NT2/D1 (cell line): ENCODE measurements around the gene TRABD.

ENCODE experiments used
- DNase-seq: peaks from one replicate; pipeline ENCODE4 v3.0.0-alpha.2; 2011; ENCODE audit warnings: low read depth, low spot score
- H3K27me3 ChIP-seq: 2 replicates; pipeline ENCODE4 v1.6.0; 2011; ENCODE audit warnings: mild to moderate bottlenecking; ENCODE audit not compliant: insufficient read length, insufficient read depth
- H3K36me3 ChIP-seq: 2 replicates; pipeline ENCODE4 v1.6.1; 2011; ENCODE audit warnings: mild to moderate bottlenecking, low read length, mixed read lengths; ENCODE audit not compliant: insufficient read depth, insufficient read length
- H3K4me1 ChIP-seq: 2 replicates; pipeline ENCODE4 v1.5.1; 2011; ENCODE audit not compliant: insufficient read depth, insufficient read length
- H3K4me3 ChIP-seq: 2 replicates; pipeline ENCODE4 v1.5.1; 2011; ENCODE audit warnings: low read depth; ENCODE audit not compliant: insufficient read length
- H3K9ac ChIP-seq: 2 replicates; pipeline ENCODE4 v1.6.0; 2011; ENCODE audit warnings: low read depth; ENCODE audit not compliant: insufficient read length
- H3K9me3 ChIP-seq: 2 replicates; pipeline ENCODE4 v1.5.1; 2011; ENCODE audit warnings: mild to moderate bottlenecking, low read length; ENCODE audit not compliant: insufficient read depth
- SUZ12 ChIP-seq: IDR thresholded peaks from 2 replicates; pipeline ENCODE4 v1.6.1; 2011; ENCODE audit not compliant: insufficient read length, insufficient read depth; ENCODE audit errors: extremely low read depth
- YY1 ChIP-seq: IDR thresholded peaks from 2 replicates; pipeline ENCODE4 v1.6.1; 2011; ENCODE audit not compliant: insufficient read length, insufficient read depth
- ZNF274 ChIP-seq: IDR thresholded peaks from 2 replicates; pipeline ENCODE4 v1.6.1; 2011; ENCODE audit warnings: mild to moderate bottlenecking, low read depth, low read length

TRABD gene

DNA sequence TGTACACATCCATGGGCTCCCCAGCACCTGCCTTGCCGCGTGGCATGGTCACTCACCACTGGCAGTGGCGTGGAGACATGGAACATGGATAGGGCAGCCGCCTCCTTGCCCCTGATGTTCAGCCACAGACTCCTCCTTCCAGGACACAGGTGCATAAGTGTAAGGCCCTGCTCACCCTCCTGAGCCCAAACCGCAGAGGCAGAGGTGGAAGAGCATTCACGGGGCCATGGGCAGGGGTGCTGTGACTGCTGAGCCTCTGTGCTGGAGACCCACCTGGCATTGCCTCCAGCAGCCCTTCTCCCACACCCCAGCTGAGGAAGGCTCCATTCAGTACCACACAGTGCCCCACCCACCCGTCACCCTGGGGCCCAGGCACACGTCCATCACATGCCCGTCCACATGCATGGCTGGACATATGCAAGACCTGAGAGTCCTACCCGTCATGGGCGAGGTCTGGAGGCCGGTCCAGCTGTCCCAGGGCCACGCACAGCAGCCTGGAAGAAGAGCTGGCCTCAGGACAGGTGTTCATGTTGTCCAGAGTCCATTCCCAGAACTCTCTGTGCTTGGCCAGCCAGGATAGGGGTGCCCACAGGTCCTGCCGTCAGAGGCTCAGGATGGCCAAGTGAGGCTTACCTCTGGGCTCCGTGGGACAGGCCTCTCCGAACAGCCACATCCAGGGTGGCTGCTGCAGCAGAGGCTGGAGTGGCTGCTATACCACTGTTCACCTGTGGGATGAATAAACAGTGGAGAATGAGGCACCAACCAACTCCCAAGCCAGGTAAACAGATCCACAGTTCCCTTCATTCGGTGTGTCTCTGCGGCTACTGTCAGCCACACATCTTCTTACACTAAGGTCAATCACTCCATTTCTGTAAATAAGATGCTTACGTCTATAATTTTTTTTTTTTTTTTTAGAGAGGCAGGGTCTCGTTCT is 60.8 kb downstream of the TRABD start:
- Histone ChIP-seq H3K4me3 (no peak overlapping the region), H3K9ac (no peak overlapping the region), H3K9me3 (no peaks in the 10 kb centered on the region), H3K4me1 (peaks cover 20% of the 10 kb centered on the region), H3K36me3 (peaks cover 28% of the 10 kb centered on the region), H3K27me3 (no peaks in the 10 kb centered on the region)
- TF ChIP-seq SUZ12 (no peak), YY1 (no peak), ZNF274 (no peak)
- DNase-seq: no peak

DNA sequence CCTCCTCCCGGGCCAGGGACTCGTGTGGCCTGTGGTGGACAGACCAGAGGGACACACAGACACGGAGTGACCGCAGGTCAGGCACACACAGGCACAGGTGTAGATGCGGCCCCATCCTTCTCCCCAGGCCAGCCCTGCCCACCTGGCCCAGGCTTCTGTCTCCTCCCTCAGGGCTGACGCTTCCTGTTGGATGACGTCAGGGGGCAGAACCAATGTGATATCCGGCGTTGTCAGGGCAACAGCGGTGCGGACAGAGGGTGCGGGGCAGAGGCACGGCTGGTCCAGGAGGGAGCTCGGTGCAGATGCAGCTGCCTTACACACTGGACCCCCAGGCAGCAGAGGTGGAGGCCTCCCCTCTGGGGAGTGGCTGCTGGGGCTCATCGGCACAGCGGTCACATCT is 62.0 kb downstream of the TRABD start:
- H3K27me3 ChIP-seq: no peaks in the 10 kb centered on the region
- H3K9ac ChIP-seq: no peak overlapping the region
- peaks cover 28% of the 10 kb centered on the region for H3K36me3 ChIP-seq
- H3K4me3 ChIP-seq: no peak overlapping the region
- no peaks in the 10 kb centered on the region for H3K9me3 ChIP-seq
- no peak for TF ChIP-seq YY1
- no peak for TF ChIP-seq SUZ12
- no peak for TF ChIP-seq ZNF274
- peaks cover 28% of the 10 kb centered on the region for H3K4me1 ChIP-seq
- no peak for DNase-seq

DNA sequence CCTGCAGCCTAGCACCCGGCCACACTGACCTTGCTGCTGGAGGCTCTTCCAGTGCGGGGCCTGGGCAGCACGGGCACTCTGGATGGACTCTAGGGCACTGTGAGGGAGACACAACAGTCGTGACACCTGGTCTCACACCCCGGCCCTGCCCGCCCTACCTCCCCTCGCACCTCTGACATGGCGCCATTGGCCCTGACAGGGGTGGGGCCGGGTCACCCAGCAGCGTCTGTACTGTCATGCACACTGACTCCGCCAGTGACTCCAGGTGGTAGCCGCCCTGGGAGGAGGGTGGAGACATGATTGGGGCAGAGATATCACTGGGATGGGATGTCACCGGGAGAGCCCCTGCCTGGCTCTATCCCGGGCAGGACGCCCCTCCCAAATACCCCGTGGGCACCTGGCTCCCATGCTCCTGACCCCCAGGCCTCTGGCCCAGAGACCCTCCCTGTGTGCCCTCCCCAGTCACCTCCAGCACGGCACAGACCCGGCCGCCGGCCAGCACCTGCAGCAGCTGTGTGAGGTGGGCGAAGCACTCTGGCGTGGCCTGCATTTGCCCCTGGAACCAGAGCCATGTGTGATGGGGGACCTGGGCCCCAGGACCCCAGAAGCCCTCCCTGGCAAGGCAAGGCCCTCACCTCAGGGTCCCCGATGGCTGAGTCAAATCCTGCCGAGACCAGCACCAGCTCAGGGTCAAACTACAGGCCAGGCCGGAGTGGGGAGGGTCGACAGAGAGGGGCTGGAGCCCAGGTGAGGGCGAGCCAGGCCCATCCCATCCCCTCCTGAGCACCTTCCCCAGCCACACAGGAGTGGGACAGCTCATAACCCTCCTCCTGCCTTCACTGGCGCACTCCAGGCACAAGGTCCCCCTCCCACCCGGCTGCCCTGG is 62.7 kb downstream of the TRABD start:
- no peak overlapping the region for H3K4me3 ChIP-seq
- TF ChIP-seq SUZ12: no peak
- no peak for TF ChIP-seq ZNF274
- TF ChIP-seq YY1: no peak
- no peak for DNase-seq
- no peaks in the 10 kb centered on the region for H3K9me3 ChIP-seq
- no peak overlapping the region for H3K9ac ChIP-seq
- peaks cover 28% of the 10 kb centered on the region for H3K4me1 ChIP-seq
- H3K27me3 ChIP-seq: no peaks in the 10 kb centered on the region
- peaks cover 31% of the 10 kb centered on the region for H3K36me3 ChIP-seq
